ENCODE measurements around the gene RABGAP1.

DNA sequence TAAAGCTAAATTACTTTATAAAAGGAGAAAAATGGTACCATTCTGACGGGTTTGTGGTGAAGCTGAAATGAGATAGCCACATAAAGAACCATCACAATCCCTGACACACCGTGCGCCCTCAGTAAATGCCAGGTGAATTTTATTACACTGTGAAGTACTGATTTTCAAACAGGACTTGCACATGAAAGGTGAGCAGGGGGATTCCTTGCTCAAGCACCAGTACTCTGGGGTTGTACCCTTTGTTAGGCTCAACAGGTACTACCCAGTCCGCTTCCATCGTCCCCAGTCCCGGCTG, 419 bp upstream of the RABGAP1 start:
- TF ChIP-seq POLR2AphosphoS5 (IDR thresholded peaks at IDR 0.05; ENCODE audit: low read depth, low read length) = no peak
- no peak for TF ChIP-seq POLR2A (IDR thresholded peaks at IDR 0.05; ENCODE audit: low read depth, low read length)
- no peak for TF ChIP-seq SPI1 (IDR thresholded peaks at IDR 0.05; ENCODE audit: low read depth, low read length)

Measured in GM12891 (cell line).